HUES64 (cell line): ENCODE results near the gene PSPN.

ENCODE experiments used
- H3K27ac ChIP-seq: 2 replicates; pipeline ENCODE4 v1.7.0; 2013; ENCODE audit warnings: low read depth, low read length, inconsistent platforms
- H3K27me3 ChIP-seq: 2 replicates; pipeline ENCODE4 v1.6.1; 2013; ENCODE audit warnings: mild to moderate bottlenecking, low read length; ENCODE audit not compliant: insufficient read depth
- H3K36me3 ChIP-seq: 2 replicates; pipeline ENCODE4 v1.6.1; 2013; ENCODE audit warnings: mild to moderate bottlenecking, low read length; ENCODE audit not compliant: insufficient read depth
- H3K4me1 ChIP-seq: 2 replicates; pipeline ENCODE4 v1.6.1; 2013; ENCODE audit warnings: mild to moderate bottlenecking, low read length, moderate library complexity; ENCODE audit not compliant: insufficient read depth
- H3K4me3 ChIP-seq: 2 replicates; pipeline ENCODE4 v1.5.1; 2013; ENCODE audit warnings: mild to moderate bottlenecking, low read length, moderate library complexity
- H3K9ac ChIP-seq: 2 replicates; pipeline ENCODE4 v1.6.1; 2013; ENCODE audit warnings: mild to moderate bottlenecking, low read depth, low read length
- H3K9me3 ChIP-seq: 2 replicates; pipeline ENCODE4 v1.6.1; 2013; ENCODE audit warnings: low read depth, low read length; ENCODE audit not compliant: insufficient read depth
- WGBS: fragments of 150-250, 120-280 bp; methylation state at CpG from one replicate; pipeline ENCODE4 v1.1.7; 2013; ENCODE audit warnings: missing lambda C conversion rate; 5-methylcytosine and 5-hydroxymethylcytosine counted together

Gene PSPN

DNA sequence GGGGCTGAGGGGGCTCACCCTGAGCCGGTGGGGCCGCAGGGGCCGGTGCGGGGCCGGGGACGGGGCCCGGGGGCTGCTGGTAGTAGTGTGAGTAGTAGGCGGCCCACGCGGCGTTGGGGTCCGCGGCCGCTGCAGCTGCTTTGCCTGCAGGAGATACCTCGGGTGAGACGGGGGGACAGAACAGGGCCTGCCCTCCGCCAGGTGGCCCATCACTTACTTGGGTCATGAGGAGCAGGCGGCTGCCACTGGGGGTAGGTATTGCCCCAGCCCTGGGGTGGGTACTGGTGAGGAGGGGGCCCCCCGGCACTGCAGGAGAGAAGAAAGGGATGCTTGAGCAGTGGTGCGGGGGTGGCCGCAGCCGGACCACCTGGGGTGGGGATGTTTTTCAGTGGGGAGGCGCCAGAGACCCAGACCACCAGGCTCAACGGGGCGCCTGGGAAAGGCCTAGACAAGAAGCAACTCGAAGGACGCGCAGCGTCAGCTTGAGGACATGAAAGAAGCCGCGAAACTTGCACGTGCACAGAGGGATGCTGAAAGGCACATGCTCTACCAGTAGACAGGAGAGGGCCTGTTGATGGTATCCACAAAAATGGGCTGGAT is 40.0 kb upstream of the PSPN start:
- Histone ChIP-seq H3K4me3 (no peak overlapping the region), H3K9me3 (no peaks in the 10 kb centered on the region), H3K9ac (no peak overlapping the region), H3K36me3 (peaks cover 71% of the 10 kb centered on the region), H3K27me3 (no peaks in the 10 kb centered on the region), H3K27ac (no peak overlapping the region), H3K4me1 (no peaks in the 10 kb centered on the region)
- WGBS = 96% methylated on average over 32 of the region's 32 CpGs

DNA sequence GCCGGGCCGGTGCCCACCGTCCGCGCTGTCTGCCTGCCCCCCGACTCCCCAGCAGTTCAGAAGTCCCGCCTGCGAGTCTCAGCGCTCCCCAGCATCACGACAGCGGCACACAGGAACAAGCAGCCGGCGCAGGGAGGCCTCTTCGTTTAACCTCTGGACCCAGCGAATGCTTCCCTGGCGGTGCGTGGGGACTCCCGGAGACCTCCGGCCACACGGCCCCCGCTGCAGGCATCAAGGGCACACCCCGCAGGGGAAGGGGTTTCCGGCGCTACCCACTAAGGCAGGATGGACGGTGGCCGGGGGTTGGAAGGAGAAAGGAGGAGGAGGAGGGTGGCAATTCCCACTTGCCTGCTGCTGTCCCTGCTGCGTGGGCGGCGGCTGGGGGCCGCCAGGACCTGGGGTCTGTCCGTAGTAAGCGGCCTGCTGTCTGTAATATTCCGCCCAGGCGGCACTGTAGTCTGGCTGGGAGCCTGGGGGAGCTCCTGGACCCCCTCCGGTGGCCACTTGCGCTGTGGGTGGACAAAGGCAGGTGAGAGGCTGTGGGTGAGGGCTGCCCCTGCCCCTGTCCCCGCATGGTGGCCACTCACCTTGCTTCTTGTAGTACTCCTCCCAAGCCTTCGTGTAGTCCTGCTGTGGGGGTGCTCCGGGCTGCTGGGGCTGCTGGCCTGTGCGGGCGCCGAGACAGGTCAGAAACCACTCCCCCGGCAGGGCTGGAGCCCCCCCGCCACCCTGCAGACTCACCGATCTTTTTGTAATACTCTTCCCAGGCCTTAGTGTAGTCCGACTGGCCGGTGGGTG is 39.3 kb upstream of the PSPN start:
- WGBS = 96% methylated on average over 47 of the region's 47 CpGs

DNA sequence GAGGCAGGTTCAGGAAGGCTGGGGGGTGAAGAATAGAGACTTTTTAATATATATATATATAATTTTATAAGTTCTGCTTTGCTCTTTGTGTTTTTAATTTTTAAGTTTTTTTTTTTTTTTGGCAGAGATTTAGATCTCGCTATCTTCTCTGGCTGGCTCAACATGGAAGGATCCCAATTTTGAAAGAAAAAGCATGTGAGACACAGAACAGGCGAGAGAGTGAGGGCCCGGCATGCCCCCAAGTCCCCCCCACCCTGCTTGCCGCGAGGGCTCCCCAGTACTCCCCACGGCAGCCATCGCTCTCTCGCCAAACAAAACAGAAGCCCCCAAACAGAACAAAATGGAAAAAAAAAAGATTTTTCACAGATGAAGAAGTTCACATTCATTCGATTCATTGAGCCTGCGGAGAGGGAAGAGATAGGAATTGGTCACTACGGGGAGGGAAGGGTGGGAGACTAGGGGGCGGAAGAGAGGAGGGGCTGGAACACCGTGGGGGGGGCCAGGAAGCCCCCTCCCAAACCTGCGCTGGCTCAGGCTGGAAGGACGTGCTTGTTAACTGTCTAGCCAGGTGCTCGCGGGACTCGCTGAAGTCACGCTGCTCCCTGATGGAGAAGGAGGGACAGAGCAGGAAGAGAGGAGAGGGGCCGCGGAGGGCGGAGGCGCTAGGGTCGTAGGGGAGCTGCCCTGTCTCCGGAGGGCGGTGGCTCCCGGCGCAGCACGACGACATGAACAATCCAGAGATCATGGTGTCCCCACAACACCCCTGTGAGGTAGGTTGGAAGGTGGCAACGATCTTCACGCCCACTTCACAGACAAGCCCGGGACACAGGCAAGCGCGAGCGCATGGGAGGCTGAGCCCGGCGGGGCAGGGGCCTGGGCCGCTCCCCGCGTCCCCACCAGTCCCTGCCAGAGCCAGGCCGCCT is 38.2 kb upstream of the PSPN start:
- Histone ChIP-seq H3K4me1 (no peaks in the 10 kb centered on the region), H3K36me3 (peaks cover 54% of the 10 kb centered on the region), H3K9me3 (no peaks in the 10 kb centered on the region), H3K4me3 (no peak overlapping the region), H3K27me3 (no peaks in the 10 kb centered on the region), H3K27ac (no peak overlapping the region), H3K9ac (no peak overlapping the region)
- 87% methylated on average over 42 of the region's 42 CpGs for WGBS

More for the DNA sequence above, 39.3 kb upstream of the PSPN start:
- no peak overlapping the region for H3K9ac ChIP-seq
- H3K36me3 ChIP-seq = peaks cover 64% of the 10 kb centered on the region
- no peaks in the 10 kb centered on the region for H3K27me3 ChIP-seq
- no peak overlapping the region for H3K4me3 ChIP-seq
- no peak overlapping the region for H3K27ac ChIP-seq
- no peaks in the 10 kb centered on the region for H3K4me1 ChIP-seq
- no peaks in the 10 kb centered on the region for H3K9me3 ChIP-seq

DNA sequence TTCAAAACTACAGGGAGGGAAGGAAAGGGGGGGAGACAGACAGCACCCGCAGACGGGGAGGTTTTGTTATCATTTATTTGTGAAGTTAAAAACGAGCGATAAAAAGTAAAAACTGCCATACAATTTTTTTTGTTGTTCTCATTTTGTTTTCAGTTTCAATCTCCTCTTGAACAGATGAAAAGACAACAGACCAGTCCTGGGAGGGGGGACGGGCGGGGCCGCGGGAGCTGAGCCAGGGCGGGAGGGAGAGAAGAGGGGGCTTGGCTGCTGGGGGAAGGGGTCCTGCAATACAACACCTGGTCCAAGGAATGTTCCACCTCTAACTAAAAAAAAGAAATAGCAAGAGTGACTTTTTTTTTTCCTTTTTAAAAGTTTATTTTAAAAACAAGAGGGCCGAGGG is 37.6 kb upstream of the PSPN start:
- Histone ChIP-seq H3K36me3 (peaks cover 47% of the 10 kb centered on the region), H3K27me3 (no peaks in the 10 kb centered on the region), H3K4me3 (no peak overlapping the region), H3K9ac (no peak overlapping the region), H3K4me1 (no peaks in the 10 kb centered on the region), H3K27ac (no peak overlapping the region), H3K9me3 (no peaks in the 10 kb centered on the region)
- 94% methylated on average over 3 of the region's 10 CpGs for WGBS

DNA sequence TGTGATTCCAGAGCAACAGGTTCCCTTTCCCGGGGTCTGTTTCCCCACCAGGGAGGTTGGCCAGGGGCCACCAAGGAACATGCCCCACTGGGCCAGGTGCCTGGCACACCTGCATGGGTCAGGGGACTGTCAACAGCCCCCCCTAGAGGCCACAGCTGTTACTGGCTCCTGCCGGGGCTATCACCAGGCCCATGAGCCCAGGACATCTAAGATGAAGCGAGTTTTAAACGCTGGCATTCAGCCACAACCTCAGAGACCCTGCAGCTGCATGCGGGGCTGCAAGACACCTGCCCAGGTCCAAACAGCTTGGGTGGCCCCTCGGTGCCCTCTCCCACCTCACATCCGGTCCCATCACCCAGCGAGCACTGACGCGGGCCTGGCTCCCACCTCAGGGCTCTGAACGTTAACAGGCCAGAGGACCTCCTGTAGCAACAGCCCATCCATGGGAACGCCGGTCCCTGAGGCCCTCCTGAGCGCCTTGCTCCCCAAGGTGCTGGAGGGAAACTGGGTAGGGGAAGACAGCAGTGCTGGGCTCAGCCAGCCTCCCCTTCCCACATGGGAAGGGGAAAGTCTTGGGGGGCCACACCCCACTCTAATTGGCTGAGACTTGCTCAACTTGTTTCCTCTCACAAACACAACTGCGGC is 36.8 kb upstream of the PSPN start:
- 80% methylated on average over 14 of the region's 15 CpGs for WGBS
- Histone ChIP-seq H3K27me3 (no peaks in the 10 kb centered on the region), H3K27ac (peak overlapping the region; percentile 63; the same call in 1 of the 2 replicates), H3K36me3 (peaks cover 40% of the 10 kb centered on the region), H3K9ac (no peak overlapping the region), H3K4me1 (no peaks in the 10 kb centered on the region), H3K9me3 (no peaks in the 10 kb centered on the region), H3K4me3 (no peak overlapping the region)

DNA sequence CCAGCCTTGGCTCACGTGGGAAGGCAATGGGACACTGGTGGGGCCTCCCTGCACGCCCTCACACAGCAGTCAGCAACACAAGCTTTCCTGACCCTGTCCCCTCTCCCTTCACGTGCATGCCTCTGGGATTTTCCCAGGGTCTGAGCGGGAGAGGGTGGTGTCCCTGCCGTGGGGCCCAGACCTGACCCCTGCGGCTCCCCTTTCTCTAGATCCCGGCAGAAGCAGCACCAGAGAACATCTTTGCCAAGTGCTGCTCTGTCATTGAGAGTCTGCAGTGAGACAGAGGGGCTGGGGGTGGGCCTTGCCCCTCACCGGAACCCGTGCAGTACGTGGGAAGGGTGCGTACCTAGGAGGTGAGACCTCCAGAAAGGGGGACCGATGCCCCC is 36.3 kb upstream of the PSPN start:
- peaks cover 35% of the 10 kb centered on the region for H3K36me3 ChIP-seq
- H3K27ac ChIP-seq = peak overlapping the region; percentile 63; the same call in 1 of the 2 replicates
- no peaks in the 10 kb centered on the region for H3K9me3 ChIP-seq
- no peak overlapping the region for H3K4me3 ChIP-seq
- 84% methylated on average over 12 of the region's 12 CpGs for WGBS
- H3K27me3 ChIP-seq = no peaks in the 10 kb centered on the region
- H3K9ac ChIP-seq = no peak overlapping the region
- no peaks in the 10 kb centered on the region for H3K4me1 ChIP-seq

DNA sequence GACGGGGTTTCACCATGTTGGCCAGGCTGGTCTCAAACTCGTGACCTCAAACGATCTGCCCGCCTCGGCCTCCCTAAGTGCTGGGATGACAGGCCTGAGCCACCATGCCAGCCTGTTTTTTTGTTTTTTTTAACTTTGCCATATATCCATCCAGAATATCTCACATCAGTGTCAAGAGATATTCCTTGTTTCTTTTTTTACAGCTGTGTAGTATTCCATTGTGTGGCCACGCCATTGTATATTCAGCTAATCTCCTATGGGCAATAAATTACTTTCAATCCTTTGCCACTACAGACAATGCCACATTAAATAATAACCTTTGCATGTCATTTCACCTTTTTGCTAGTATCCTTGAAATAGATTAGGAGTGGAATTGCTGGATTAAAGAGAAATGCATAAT is 33.6 kb upstream of the PSPN start:
- H3K9ac ChIP-seq = no peak overlapping the region

DNA sequence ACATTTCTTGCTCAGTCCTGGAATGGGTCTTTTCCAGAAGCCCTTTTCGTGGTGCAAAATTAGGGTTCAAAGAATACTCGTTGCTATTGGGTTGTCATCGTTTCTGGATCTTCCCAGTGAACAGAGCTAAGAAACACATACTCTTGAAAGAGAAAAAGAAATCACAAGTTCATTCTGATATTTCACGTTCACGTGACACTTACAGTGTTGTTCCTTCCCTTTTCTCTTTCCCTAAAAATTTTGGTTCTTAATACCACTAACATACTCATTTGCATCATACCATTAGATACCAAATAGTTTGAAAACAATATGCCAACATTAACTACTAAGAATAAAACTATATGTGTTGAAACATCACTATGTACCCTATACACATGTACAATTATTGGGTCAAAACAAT is 30.7 kb upstream of the PSPN start:
- H3K27me3 ChIP-seq = no peaks in the 10 kb centered on the region
- WGBS = 91% methylated on average over 5 of the region's 5 CpGs
- H3K9ac ChIP-seq = no peak overlapping the region
- H3K27ac ChIP-seq = no peak overlapping the region
- H3K36me3 ChIP-seq = no peaks in the 10 kb centered on the region
- no peak overlapping the region for H3K4me3 ChIP-seq
- H3K9me3 ChIP-seq = no peaks in the 10 kb centered on the region
- 0 out of 2 replicates have a peak, but pooled peaks cover 4% of the 10 kb centered on the region for H3K4me1 ChIP-seq

More for the DNA sequence above, 33.6 kb upstream of the PSPN start:
- peaks cover 9% of the 10 kb centered on the region for H3K36me3 ChIP-seq
- H3K9me3 ChIP-seq = no peaks in the 10 kb centered on the region
- no peaks in the 10 kb centered on the region for H3K4me1 ChIP-seq
- H3K4me3 ChIP-seq = no peak overlapping the region
- no peaks in the 10 kb centered on the region for H3K27me3 ChIP-seq
- H3K27ac ChIP-seq = no peak overlapping the region
- WGBS = 95% methylated on average over 6 of the region's 6 CpGs

DNA sequence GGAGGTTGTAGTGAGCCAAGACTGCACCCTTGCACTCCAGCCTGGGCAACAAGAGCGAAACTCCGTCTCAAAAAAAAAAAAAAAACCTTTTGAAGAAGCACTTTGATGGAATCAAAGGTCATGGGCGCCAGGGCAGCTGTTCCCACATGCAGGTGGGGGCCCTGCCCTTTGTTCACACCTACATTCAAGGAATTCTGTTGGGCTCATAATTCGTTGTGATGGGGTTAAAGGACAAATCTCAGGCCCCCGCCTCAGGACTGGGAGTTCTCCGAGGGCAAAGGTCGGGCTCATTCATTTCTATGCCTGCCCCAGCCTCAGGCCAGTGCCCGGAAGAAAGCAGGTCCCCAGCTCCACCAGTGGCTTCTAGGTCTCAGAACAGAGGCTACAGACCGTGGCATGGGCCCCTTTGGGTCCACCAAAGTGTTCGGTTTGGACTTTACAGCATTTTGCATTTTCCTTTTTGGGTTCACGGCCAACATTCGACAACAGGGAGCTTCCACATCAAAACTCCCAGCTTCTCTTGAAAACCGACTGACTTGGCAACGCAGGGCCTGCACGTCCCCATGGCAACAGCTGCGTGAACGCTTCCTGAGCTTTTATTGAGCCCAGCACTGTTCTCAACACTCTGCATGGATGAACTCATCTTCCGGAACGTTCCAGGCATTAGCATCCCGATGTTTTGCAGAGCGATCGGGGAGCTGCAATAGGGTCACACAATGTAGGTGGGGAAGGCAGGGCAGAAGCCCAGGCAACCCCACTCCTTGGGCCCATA is 27.3 kb upstream of the PSPN start:
- WGBS = 89% methylated on average over 22 of the region's 22 CpGs
- 0 out of 2 replicates have a peak, but pooled peaks cover 4% of the 10 kb centered on the region for H3K4me1 ChIP-seq
- H3K9me3 ChIP-seq = no peaks in the 10 kb centered on the region
- no peaks in the 10 kb centered on the region for H3K36me3 ChIP-seq
- H3K4me3 ChIP-seq = no peak overlapping the region
- no peak overlapping the region for H3K27ac ChIP-seq
- H3K9ac ChIP-seq = no peak overlapping the region
- no peaks in the 10 kb centered on the region for H3K27me3 ChIP-seq

DNA sequence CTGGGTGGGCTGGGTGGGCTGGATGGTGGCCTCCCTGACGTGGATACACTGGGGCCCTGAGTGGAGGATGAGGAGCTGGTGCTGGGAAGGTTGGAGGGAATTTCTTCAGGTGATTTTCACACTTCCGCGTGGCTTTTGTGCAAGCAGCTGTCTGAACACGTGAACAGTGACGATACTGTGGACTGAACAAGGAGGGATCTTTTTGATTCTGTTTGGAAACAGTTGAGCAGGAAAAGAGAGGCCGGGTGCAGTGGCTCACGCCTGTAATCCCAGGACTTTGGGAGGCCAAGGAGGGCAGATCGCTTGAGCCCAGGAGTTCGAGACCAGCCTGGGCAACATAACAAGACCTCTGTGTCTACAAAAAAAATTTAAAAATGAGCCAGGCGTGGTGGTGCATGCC is 26.3 kb upstream of the PSPN start:
- H3K4me3 ChIP-seq = no peak overlapping the region
- H3K4me1 ChIP-seq = 0 out of 2 replicates have a peak, but pooled peaks cover 4% of the 10 kb centered on the region
- H3K27me3 ChIP-seq = no peaks in the 10 kb centered on the region
- H3K36me3 ChIP-seq = no peaks in the 10 kb centered on the region
- no peak overlapping the region for H3K9ac ChIP-seq
- no peak overlapping the region for H3K27ac ChIP-seq
- no peaks in the 10 kb centered on the region for H3K9me3 ChIP-seq
- WGBS = 90% methylated on average over 10 of the region's 10 CpGs
